Esophagus muscularis mucosa (tissue), 3 donors: ENCODE data around the gene NTM.

Experiments used
- POLR2A ChIP-seq: fragments of 450-650 bp; IDR thresholded peaks from one replicate; pipeline ENCODE4 v1.6.1; 2017; ENCODE audit warnings: antibody characterized with exemption, moderate library complexity, mild to moderate bottlenecking, low read depth
- TF ChIP-seq, protein P1 (sequence below), 3 experiments: fragments of 200-600 bp in 2 of 3; fragments of 450-650 bp in 1 of 3; sonication (generic) in 2 of 3; IDR thresholded peaks; one replicate each; pipeline ENCODE4 v1.5.1; 2017 to 2019; ENCODE audit warnings: antibody characterized with exemption in 3 of 3, mild to moderate bottlenecking in 2 of 3, moderate library complexity in 1 of 3

- TF ChIP-seq, protein P1, sequence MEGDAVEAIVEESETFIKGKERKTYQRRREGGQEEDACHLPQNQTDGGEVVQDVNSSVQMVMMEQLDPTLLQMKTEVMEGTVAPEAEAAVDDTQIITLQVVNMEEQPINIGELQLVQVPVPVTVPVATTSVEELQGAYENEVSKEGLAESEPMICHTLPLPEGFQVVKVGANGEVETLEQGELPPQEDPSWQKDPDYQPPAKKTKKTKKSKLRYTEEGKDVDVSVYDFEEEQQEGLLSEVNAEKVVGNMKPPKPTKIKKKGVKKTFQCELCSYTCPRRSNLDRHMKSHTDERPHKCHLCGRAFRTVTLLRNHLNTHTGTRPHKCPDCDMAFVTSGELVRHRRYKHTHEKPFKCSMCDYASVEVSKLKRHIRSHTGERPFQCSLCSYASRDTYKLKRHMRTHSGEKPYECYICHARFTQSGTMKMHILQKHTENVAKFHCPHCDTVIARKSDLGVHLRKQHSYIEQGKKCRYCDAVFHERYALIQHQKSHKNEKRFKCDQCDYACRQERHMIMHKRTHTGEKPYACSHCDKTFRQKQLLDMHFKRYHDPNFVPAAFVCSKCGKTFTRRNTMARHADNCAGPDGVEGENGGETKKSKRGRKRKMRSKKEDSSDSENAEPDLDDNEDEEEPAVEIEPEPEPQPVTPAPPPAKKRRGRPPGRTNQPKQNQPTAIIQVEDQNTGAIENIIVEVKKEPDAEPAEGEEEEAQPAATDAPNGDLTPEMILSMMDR (IDR thresholded peaks at IDR 0.05) = no peak
- TF ChIP-seq POLR2A = no peak
Observed at GRCh38 chr11:131685906-131686305, 315.5 kb downstream of the NTM start.
